Testis (tissue), 3 donors: Measurements from ENCODE around the gene ASB2. TPM values are rescaled to one million over a fixed set of nuclear protein-coding genes. Genes with fewer than 3 reads are reported as not detected.

Experiments
- DNase-seq: peaks from one replicate; pipeline ENCODE4 v3.0.0-alpha.2; 2019
- H3K27ac ChIP-seq, 2 donors: fragments of 200-600 bp; sonication (generic); one replicate each; pipeline ENCODE4 v1.5.1; 2019
- H3K27me3 ChIP-seq: fragments of 200-600 bp; sonication (generic); one replicate; pipeline ENCODE4 v1.5.1; 2019
- H3K36me3 ChIP-seq: fragments of 200-600 bp; sonication (generic); one replicate; pipeline ENCODE4 v1.5.1; 2017; ENCODE audit warnings: low read depth; ENCODE audit errors: missing control alignments
- H3K4me1 ChIP-seq: fragments of 200-600 bp; sonication (generic); one replicate; pipeline ENCODE4 v1.5.1; 2019
- H3K4me3 ChIP-seq, 2 donors: fragments of 200-600 bp; sonication (generic); one replicate each; pipeline ENCODE4 v1.5.1; 2017 to 2019
- H3K9me3 ChIP-seq: fragments of 200-600 bp; sonication (generic); one replicate; pipeline ENCODE4 v1.5.1; 2017
- CTCF ChIP-seq, 3 experiments: fragments of 450-650 bp in 2 of 3; fragments of 200-600 bp in 1 of 3; sonication (generic) in 1 of 3; IDR thresholded peaks; one replicate each; pipeline ENCODE4 v1.5.1; 2016 to 2019; ENCODE audit warnings: antibody characterized with exemption in 3 of 3, mild to moderate bottlenecking in 2 of 3, moderate library complexity in 1 of 3
- POLR2A ChIP-seq: fragments of 450-650 bp; IDR thresholded peaks from one replicate; pipeline ENCODE4 v1.6.1; 2017; ENCODE audit warnings: antibody characterized with exemption, mild to moderate bottlenecking, moderate library complexity
- WGBS, 2 donors: methylation state at CpG; one replicate each; pipeline ENCODE4 v1.1.5; 2018; 5-methylcytosine and 5-hydroxymethylcytosine counted together
- intact Hi-C: fragments of 100-400 bp; cut with DNase I; formaldehyde crosslinking; loops from one replicate; pipeline ENCODE4 v1.15.1; 2023; ENCODE audit warnings: low total_unique reads
- polyA plus RNA-seq: library from polyadenylated mRNA; stranded (reverse); fragments of 350-450 nt; fragmentation: Illumina TruSeq; extraction: RNeasy Lipid Tissue Mini Kit (QIAGEN cat#74804); gene quantifications from one replicate; pipeline ENCODE4 v1.2.3, GENCODE V29; 2014; ENCODE audit warnings: low read depth, low replicate concordance; ENCODE audit not compliant: insufficient read depth
- total RNA-seq, 2 donors: library from RNA; depleted of rRNA; stranded (reverse); fragments of >200 nt; gene quantifications; one replicate each; pipeline ENCODE4 v1.2.3, GENCODE V29; 2016

The ASB2 gene
- total and polyA plus RNA-seq, 3 donors from 2014 or later: 3.5 to 4.3 (median 3.7) TPM

GRCh38 chr14:93911975-93912615, 64.3 kb downstream of the ASB2 start:
- Histone ChIP-seq H3K27ac (no peak overlapping the region), H3K27me3 (no peaks in the 10 kb centered on the region), H3K4me1 (no peaks in the 10 kb centered on the region), H3K4me3 (no peak overlapping the region), H3K9me3 (no peaks in the 10 kb centered on the region), H3K36me3 (no peaks in the 10 kb centered on the region)
- 85 to 92% methylated on average over 3 to 5 of the region's 5 CpGs for WGBS, 2 donors
- intact Hi-C loops: no loop called here
- TF ChIP-seq CTCF (IDR thresholded peaks at IDR 0.05): no peak
- no peak for TF ChIP-seq POLR2A
- DNase-seq: no peak

- WGBS, 2 donors: 87 to 92% methylated on average over 4 to 5 of the region's 5 CpGs
- Histone ChIP-seq H3K27ac (no peak overlapping the region), H3K36me3 (no peaks in the 10 kb centered on the region), H3K4me3 (no peak overlapping the region), H3K9me3 (no peaks in the 10 kb centered on the region), H3K27me3 (no peaks in the 10 kb centered on the region), H3K4me1 (no peaks in the 10 kb centered on the region)
- no peak for TF ChIP-seq POLR2A
- no peak for DNase-seq
- intact Hi-C loops: loop anchor here (10.0 kb wide), 1 partner anchor 255 kb away; no protein-coding TSS in a partner anchor
Measured at GRCh38 chr14:93909429-93910128, 66.8 kb downstream of the ASB2 start.

GRCh38 chr14:93906341-93907329, 69.7 kb downstream of the ASB2 start:
- WGBS, 2 donors: 64 to 69% methylated on average over 15 of the region's 15 CpGs
- no peak overlapping the region for H3K4me3 ChIP-seq
- intact Hi-C loops: loop anchor here (10.0 kb wide), 1 partner anchor 252 kb away; no protein-coding TSS in a partner anchor

GRCh38 chr14:93905623-93906022, 70.7 kb downstream of the ASB2 start:
- Histone ChIP-seq H3K27me3 (no peaks in the 10 kb centered on the region), H3K4me1 (peaks cover 9% of the 10 kb centered on the region), H3K36me3 (no peaks in the 10 kb centered on the region), H3K4me3 (no peak overlapping the region), H3K9me3 (no peaks in the 10 kb centered on the region), H3K27ac (no peak overlapping the region)
- intact Hi-C loops: loop anchor here (10.0 kb wide), 1 partner anchor 251 kb away; no protein-coding TSS in a partner anchor
- 62 to 100% methylated on average over 4 of the region's 4 CpGs for WGBS, 2 donors
- TF ChIP-seq CTCF (IDR thresholded peaks at IDR 0.05) (no peak), POLR2A (no peak)
- DNase-seq: no peak

More at GRCh38 chr14:93906341-93907329, 69.7 kb downstream of the ASB2 start:
- peaks cover 5% of the 10 kb centered on the region for H3K4me1 ChIP-seq
- no peaks in the 10 kb centered on the region for H3K36me3 ChIP-seq
- DNase-seq: peak; percentile 70
- peak; percentile 23 to 66 (median 51) for TF ChIP-seq CTCF (IDR thresholded peaks at IDR 0.05)
- no peak for TF ChIP-seq POLR2A
- no peaks in the 10 kb centered on the region for H3K9me3 ChIP-seq
- H3K27ac ChIP-seq: no peak overlapping the region
- H3K27me3 ChIP-seq: no peaks in the 10 kb centered on the region
